AG04450 (cell line): ENCODE data around the gene GID8. TPM values are rescaled to one million over a fixed set of nuclear protein-coding genes. Genes with fewer than 3 reads are reported as not detected.
A peak's percentile ranks its signal among the peaks of the same experiment; 100 is the strongest.
"Not testable (repeated sequence)": the region's sequence is repeated elsewhere in the genome, so short reads cannot be mapped to it uniquely, and the experiment has no call there.

ENCODE experiments used
- CTCF ChIA-PET: fragments of 300-600, 350-600 bp; formaldehyde crosslinking; extraction: SDS; loops from one replicate; lab custom pipeline; 2022; ENCODE audit warnings: antibody characterized with exemption, inconsistent platforms; lab: Charles Lee
- POLR2A ChIA-PET: fragments of 350-600 bp; formaldehyde crosslinking; extraction: SDS; loops from one replicate; lab custom pipeline; 2021; ENCODE audit warnings: antibody characterized with exemption, inconsistent platforms; lab: Yijun Ruan, JAX
- DNase-seq: peaks from one replicate; pipeline ENCODE4 v3.0.0-alpha.2; 2011; ENCODE audit warnings: low read depth, low spot score
- H3K27ac ChIP-seq: one replicate; pipeline ENCODE4 v1.5.1; 2012; ENCODE audit warnings: low read depth, low read length, control low read depth
- H3K27me3 ChIP-seq: one replicate; pipeline ENCODE4 v1.6.0; 2012; ENCODE audit warnings: low read length; ENCODE audit not compliant: control insufficient read depth, insufficient read depth
- H3K4me3 ChIP-seq: 2 replicates; pipeline ENCODE4 v1.5.1; 2011; ENCODE audit warnings: mild to moderate bottlenecking, low read depth, low read length, control low read depth
- H3K9me3 ChIP-seq: 2 replicates; pipeline ENCODE4 v1.5.1; 2012; ENCODE audit warnings: low read length; ENCODE audit not compliant: control insufficient read depth, insufficient read depth
- polyA plus RNA-seq: library from polyadenylated mRNA; depleted of rRNA; stranded (reverse); fragments of >200 nt; gene quantifications from 2 replicates; pipeline ENCODE4 v1.2.3, GENCODE V29; 2011
- TF ChIP-seq, protein P1 (sequence below): IDR thresholded peaks from 2 replicates; pipeline ENCODE4 v1.5.1; 2011; ENCODE audit warnings: low read depth, low read length, control low read depth, inconsistent platforms

The GID8 gene
- polyA plus RNA-seq, 1 experiment, result 24.4 TPM

GRCh38 chr20:62918831-62919230, 19.1 kb upstream of the GID8 start:
- Histone ChIP-seq H3K27ac (no peak overlapping the region), H3K27me3 (no peaks in the 10 kb centered on the region), H3K9me3 (no peaks in the 10 kb centered on the region), H3K4me3 (no peak overlapping the region)
- POLR2A ChIA-PET, result no interaction called here
- DNase-seq, result no peak
- CTCF ChIA-PET, result interaction anchor here (0.6 to 2.5 kb wide), 2 partner anchors 11 to 28 kb away, joined by 4 to 6 read pairs; no protein-coding TSS in a partner anchor
- TF ChIP-seq, protein P1, sequence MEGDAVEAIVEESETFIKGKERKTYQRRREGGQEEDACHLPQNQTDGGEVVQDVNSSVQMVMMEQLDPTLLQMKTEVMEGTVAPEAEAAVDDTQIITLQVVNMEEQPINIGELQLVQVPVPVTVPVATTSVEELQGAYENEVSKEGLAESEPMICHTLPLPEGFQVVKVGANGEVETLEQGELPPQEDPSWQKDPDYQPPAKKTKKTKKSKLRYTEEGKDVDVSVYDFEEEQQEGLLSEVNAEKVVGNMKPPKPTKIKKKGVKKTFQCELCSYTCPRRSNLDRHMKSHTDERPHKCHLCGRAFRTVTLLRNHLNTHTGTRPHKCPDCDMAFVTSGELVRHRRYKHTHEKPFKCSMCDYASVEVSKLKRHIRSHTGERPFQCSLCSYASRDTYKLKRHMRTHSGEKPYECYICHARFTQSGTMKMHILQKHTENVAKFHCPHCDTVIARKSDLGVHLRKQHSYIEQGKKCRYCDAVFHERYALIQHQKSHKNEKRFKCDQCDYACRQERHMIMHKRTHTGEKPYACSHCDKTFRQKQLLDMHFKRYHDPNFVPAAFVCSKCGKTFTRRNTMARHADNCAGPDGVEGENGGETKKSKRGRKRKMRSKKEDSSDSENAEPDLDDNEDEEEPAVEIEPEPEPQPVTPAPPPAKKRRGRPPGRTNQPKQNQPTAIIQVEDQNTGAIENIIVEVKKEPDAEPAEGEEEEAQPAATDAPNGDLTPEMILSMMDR, result no peak

DNA sequence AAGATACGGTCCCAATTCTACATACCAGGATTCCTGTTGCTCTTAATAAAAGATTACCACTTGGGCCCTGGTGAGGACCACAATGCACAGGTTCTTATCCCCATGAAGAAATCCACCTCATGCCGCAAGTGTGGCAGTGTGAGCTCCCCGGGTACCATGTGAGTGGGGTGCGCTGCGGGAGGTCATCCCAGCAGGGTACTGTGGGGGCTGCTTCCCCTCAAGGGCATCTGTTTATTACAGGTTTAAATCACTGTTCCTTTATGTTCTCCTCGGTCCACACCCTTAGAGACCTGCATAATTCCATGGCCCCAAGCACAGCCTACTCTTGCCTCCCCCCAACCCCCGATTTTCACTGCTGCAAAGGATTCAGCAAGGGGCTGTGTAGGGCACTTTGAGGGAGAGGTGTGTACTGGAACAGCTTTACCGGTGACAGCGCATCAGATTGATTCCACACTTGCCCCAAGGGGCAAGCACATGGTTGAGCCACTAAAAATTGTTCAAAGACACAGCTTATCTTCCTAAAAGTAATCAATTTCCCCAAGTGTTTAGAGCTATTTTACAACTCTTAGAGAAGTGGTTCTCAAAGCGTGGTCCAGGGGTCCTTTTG, 17.8 kb upstream of the GID8 start:
- Histone ChIP-seq H3K9me3 (no peaks in the 10 kb centered on the region), H3K27me3 (no peaks in the 10 kb centered on the region), H3K27ac (no peak overlapping the region), H3K4me3 (no peak overlapping the region)
- POLR2A ChIA-PET, result no interaction called here
- no peak for DNase-seq
- TF ChIP-seq, protein P1, result no peak
- CTCF ChIA-PET, result interaction anchor here (1.1 to 2.5 kb wide), 10 partner anchors 8 to 111 kb away, joined by 3 to 14 read pairs (median 4); no protein-coding TSS in a partner anchor

DNA sequence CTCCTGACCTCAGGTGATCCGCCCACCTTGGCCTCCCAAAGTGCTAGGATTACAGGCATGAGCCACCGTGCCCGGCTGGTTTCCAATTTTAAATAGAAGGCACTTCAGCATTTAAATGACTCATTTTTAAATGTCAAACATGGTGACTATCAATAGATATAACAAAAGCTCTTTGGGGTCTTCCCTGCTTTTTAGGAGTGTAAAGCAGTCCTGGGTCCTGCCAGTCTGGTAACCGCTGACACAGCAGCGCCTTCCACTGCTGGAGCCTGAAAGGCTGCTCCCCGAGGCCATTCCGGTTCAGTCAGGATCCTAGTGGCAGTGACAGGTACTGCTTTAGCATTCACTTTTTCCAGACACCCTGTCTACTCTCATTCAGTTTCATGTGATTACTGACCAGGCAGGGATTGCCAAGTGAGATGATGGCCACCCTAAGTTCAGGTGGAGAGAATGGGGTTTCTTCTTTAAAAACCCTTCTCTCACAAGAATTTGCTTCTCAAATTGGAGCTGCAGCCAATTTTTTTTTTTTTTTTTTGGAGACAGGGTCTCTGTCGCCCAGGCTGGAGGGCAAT, 16.7 kb upstream of the GID8 start:
- POLR2A ChIA-PET, result no interaction called here
- DNase-seq, result no peak
- TF ChIP-seq, protein P1, result peak; percentile 61
- H3K4me3 ChIP-seq, result no peak overlapping the region
- no peak overlapping the region for H3K27ac ChIP-seq
- no peaks in the 10 kb centered on the region for H3K27me3 ChIP-seq
- H3K9me3 ChIP-seq, result peaks cover 4% of the 10 kb centered on the region; the same call in 1 of the 2 replicates
- CTCF ChIA-PET, result interaction anchor here (0.5 to 2.2 kb wide), 10 partner anchors 9 to 112 kb away, joined by 3 to 14 read pairs (median 6); no protein-coding TSS in a partner anchor

- Histone ChIP-seq H3K4me3 (no peak overlapping the region), H3K27ac (no peak overlapping the region), H3K27me3 (no peaks in the 10 kb centered on the region), H3K9me3 (peaks cover 4% of the 10 kb centered on the region; the same call in 1 of the 2 replicates)
- ChIA-PET POLR2A (no interaction called here), CTCF (interaction anchor here (1.7 kb wide), 1 partner anchor 19 kb away, joined by 11 read pairs; no protein-coding TSS in a partner anchor)
- no peak for DNase-seq
- TF ChIP-seq, protein P1, result no peak
Observed at GRCh38 chr20:62922451-62922921, 15.5 kb upstream of the GID8 start.

- H3K4me3 ChIP-seq, DNase-seq, H3K9me3 ChIP-seq, CTCF ChIA-PET, H3K27me3 ChIP-seq: not testable (repeated sequence)
- H3K27ac ChIP-seq, result peak overlapping the region; percentile 2
- POLR2A ChIA-PET, result interaction anchor here (1.7 kb wide), 1 partner anchor 14 kb away, joined by 4 read pairs; no protein-coding TSS in a partner anchor
Observed at GRCh38 chr20:62923059-62923668, 14.8 kb upstream of the GID8 start.
